Spleen (tissue), 11 donors: ENCODE data around the gene CDRT15. TPM values are rescaled to one million over a fixed set of nuclear protein-coding genes. Genes with fewer than 3 reads are reported as not detected.

Source experiments
- DNase-seq: peaks from one replicate; pipeline ENCODE4 v3.0.0-alpha.2; 2020
- H3K27ac ChIP-seq, 8 donors: fragments of 200-600 bp; sonication (generic) in 7 of 8; 1 replicate in 4 of 8; 2 replicates in 4 of 8; pipeline versions ENCODE4 v1.5.0 to v1.8.0; 2016 to 2021; ENCODE audit warnings: inconsistent platforms in 4 of 8, mild to moderate bottlenecking in 4 of 8, moderate library complexity in 1 of 8
- H3K27me3 ChIP-seq, 7 donors: fragments of 200-600 bp; sonication (generic) in 6 of 7; replicated peaks in 1 of 7; 1 replicate in 4 of 7; 2 replicates in 3 of 7; pipeline versions ENCODE4 v1.5.0 to v1.8.0; 2016 to 2021; ENCODE audit warnings: inconsistent platforms in 3 of 7, mild to moderate bottlenecking in 1 of 7
- H3K36me3 ChIP-seq, 6 donors: fragments of 200-600 bp; sonication (generic) in 5 of 6; 1 replicate in 4 of 6; 2 replicates in 2 of 6; pipeline versions ENCODE4 v1.5.0 to v1.8.0; 2016 to 2021; ENCODE audit warnings: inconsistent platforms in 2 of 6
- H3K4me1 ChIP-seq, 6 donors: fragments of 200-600 bp; sonication (generic) in 5 of 6; 1 replicate in 3 of 6; 2 replicates in 3 of 6; pipeline versions ENCODE4 v1.5.0 to v1.8.0; 2016 to 2021; ENCODE audit warnings: inconsistent platforms in 3 of 6
- H3K4me3 ChIP-seq, 8 donors: fragments of 200-600 bp; sonication (generic) in 7 of 8; 1 replicate in 4 of 8; 2 replicates in 4 of 8; pipeline versions ENCODE4 v1.5.0 to v1.8.0; 2016 to 2021; ENCODE audit warnings: inconsistent platforms in 4 of 8, mild to moderate bottlenecking in 4 of 8, moderate library complexity in 2 of 8
- H3K9me3 ChIP-seq, 8 donors: fragments of 200-600 bp; sonication (generic) in 7 of 8; 1 replicate in 4 of 8; 2 replicates in 4 of 8; pipeline versions ENCODE4 v1.5.0 to v1.8.0; 2016 to 2021; ENCODE audit warnings: inconsistent platforms in 4 of 8
- CTCF ChIP-seq, 11 experiments: fragments of 200-600 bp in 7 of 11; fragments of 450-650 bp in 4 of 11; sonication (generic) in 4 of 11; IDR thresholded peaks in 8 of 11; conservative IDR thresholded peaks in 3 of 11; 1 replicate in 7 of 11; 2 replicates in 4 of 11; pipeline versions ENCODE4 v1.4.0 to v1.8.0; 2016 to 2021; ENCODE audit warnings: antibody characterized with exemption in 11 of 11, inconsistent platforms in 4 of 11, mild to moderate bottlenecking in 1 of 11
- POLR2A ChIP-seq, 3 donors: fragments of 450-650 bp; IDR thresholded peaks; one replicate each; pipeline ENCODE4 v1.5.1; 2017; ENCODE audit warnings: antibody characterized with exemption in 3 of 3, mild to moderate bottlenecking in 1 of 3
- POLR2AphosphoS5 ChIP-seq, 3 donors: sonication (generic); formaldehyde crosslinking; IDR thresholded peaks; one replicate each; pipeline ENCODE4 v1.5.1; 2017; ENCODE audit warnings: antibody characterized with exemption in 3 of 3
- WGBS, 5 donors: extraction: QIAGEN DNeasy Blood & Tissue Kit in 3 of 5; methylation state at CpG; one replicate each; pipeline versions ENCODE4 v1.1.5 to v1.1.7; 2013 to 2018; 5-methylcytosine and 5-hydroxymethylcytosine counted together
- intact Hi-C: fragments of 100-400 bp; cut with DNase I; formaldehyde crosslinking; loops from one replicate; pipeline ENCODE4 v1.15.0; 2023; ENCODE audit warnings: low total_unique reads
- polyA plus RNA-seq, 3 donors: library from polyadenylated mRNA; stranded (reverse); fragments of 200-250 nt; gene quantifications; one replicate each; pipeline ENCODE4 v1.2.1, GENCODE V29; 2013
- total RNA-seq, 7 donors: library from RNA; depleted of rRNA in 3 of 7; stranded (reverse); fragments of >200 nt in 3 of 7; fragmentation: NEBNext Ultra II Directional in 4 of 7; extraction: Animal tissue kit (Norgen Biotek cat#: 25700) in 4 of 7; gene quantifications; one replicate each; pipeline versions ENCODE4 v1.1.0 to v1.2.1, GENCODE V29; 2016 to 2021
- donor health status: healthy with polysubstance abuse.
- donor health status: DM: no; HTN: no; CAD: no; lungs with moderate emphysema.
- donor health status: DM: no; HTN: no; CAD: no.
- donor health status: Bipolar disorder and iron deficiency.
- donor health status: healthy.
- donor health status: DM: no; HTN: no; CAD: no.
- donor health status: DM: yes; HTN: yes; CAD: no.

CDRT15 gene
- total and polyA plus RNA-seq, 10 donors = not detected

DNA sequence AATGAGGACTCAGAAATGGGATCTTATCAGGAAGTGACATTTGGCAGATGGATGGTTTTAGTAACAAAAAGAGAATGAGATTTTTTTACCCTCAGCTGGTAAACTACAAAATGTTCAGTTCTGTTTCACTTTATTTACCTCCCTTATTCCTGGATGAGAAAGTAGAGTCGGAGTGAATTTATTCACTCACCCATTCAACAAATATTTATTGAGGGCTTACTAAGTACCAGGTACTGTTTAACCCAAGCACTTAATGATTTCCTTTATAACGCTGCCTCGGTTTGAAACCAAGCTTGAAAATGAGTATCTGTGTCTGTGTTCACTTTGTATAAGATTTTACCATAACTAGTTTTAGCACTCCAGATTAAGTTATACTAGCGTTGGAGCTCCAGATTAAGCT, 38.1 kb downstream of the CDRT15 start:
- no peak for DNase-seq
- TF ChIP-seq POLR2A (IDR thresholded peaks at IDR 0.05) = no peak
- TF ChIP-seq POLR2AphosphoS5 (IDR thresholded peaks at IDR 0.05) = no peak
- TF ChIP-seq CTCF (IDR thresholded peaks at IDR 0.05 in 8 of 11, conservative IDR thresholded peaks at IDR 0.05 in 3 of 11) = no peak
- Histone ChIP-seq H3K4me1 (peaks cover 9 to 97% (median 47%) of the 10 kb centered on the region in 6 donors), H3K27ac (peak overlapping the region in 4 of 8 donors; percentile 63 to 78 (median 70)), H3K36me3 (peaks cover 0 to 50% (median 0%) of the 10 kb centered on the region in 6 donors), H3K27me3 (no peaks in the 10 kb centered on the region), H3K9me3 (no peaks in the 10 kb centered on the region), H3K4me3 (no peak overlapping the region)
- intact Hi-C loops = no loop called here
- WGBS, 5 donors = 92 to 97% (median 94%) methylated on average over 4 of the region's 4 CpGs

- H3K4me1 ChIP-seq = peaks cover 9 to 93% (median 45%) of the 10 kb centered on the region in 6 donors
These were observed 38.6 kb downstream of the CDRT15 start for GRCh38 chr17:14198013-14198412.

GRCh38 chr17:14197586-14197985, 39.1 kb downstream of the CDRT15 start:
- H3K4me1 ChIP-seq = peaks cover 9 to 91% (median 43%) of the 10 kb centered on the region in 6 donors
- no peak for DNase-seq
- TF ChIP-seq CTCF (IDR thresholded peaks at IDR 0.05 in 8 of 11, conservative IDR thresholded peaks at IDR 0.05 in 3 of 11) = no peak
- no peak for TF ChIP-seq POLR2A (IDR thresholded peaks at IDR 0.05)
- TF ChIP-seq POLR2AphosphoS5 (IDR thresholded peaks at IDR 0.05) = peak in 1 of 3 donors; percentile 22
- peaks cover 0 to 45% (median 0%) of the 10 kb centered on the region in 6 donors for H3K36me3 ChIP-seq
- no peak overlapping the region for H3K4me3 ChIP-seq
- H3K9me3 ChIP-seq = no peaks in the 10 kb centered on the region
- intact Hi-C loops = no loop called here
- no peaks in the 10 kb centered on the region for H3K27me3 ChIP-seq
- peak overlapping the region in 6 of 8 donors; percentile 16 to 78 (median 66) for H3K27ac ChIP-seq
- 32 to 89% (median 60%) methylated on average over 4 of the region's 4 CpGs for WGBS, 5 donors

More at GRCh38 chr17:14198013-14198412, 38.6 kb downstream of the CDRT15 start:
- no peak for DNase-seq
- TF ChIP-seq CTCF (IDR thresholded peaks at IDR 0.05 in 8 of 11, conservative IDR thresholded peaks at IDR 0.05 in 3 of 11) (no peak), POLR2AphosphoS5 (IDR thresholded peaks at IDR 0.05) (no peak), POLR2A (IDR thresholded peaks at IDR 0.05) (no peak)
- Histone ChIP-seq H3K9me3 (no peaks in the 10 kb centered on the region), H3K27ac (peak overlapping the region in 6 of 8 donors; percentile 16 to 78 (median 66)), H3K4me3 (no peak overlapping the region), H3K36me3 (peaks cover 0 to 47% (median 0%) of the 10 kb centered on the region in 6 donors), H3K27me3 (no peaks in the 10 kb centered on the region)
- intact Hi-C loops = no loop called here
- WGBS, 5 donors = 81 to 94% (median 85%) methylated on average over 6 of the region's 6 CpGs

DNA sequence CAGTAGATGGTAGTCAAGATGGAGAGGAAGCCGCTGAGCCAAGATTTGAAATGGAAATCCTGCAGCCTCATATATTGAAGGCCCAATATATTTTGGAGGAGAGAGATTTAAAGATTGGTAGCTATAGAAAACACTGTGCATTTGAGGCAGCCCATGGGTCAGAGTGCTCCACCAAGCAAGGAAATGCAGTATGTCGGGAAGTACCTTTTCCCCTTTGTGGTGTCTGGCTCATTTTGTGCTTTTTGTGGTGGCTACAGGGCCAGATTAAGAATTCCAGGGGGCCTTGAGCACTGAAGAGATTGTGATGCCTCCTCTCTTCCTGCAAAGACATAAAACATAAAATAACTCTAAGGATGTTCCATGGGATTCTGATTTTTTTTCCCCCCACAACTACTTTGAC, 39.6 kb downstream of the CDRT15 start:
- Histone ChIP-seq H3K4me3 (no peak overlapping the region), H3K27me3 (no peaks in the 10 kb centered on the region), H3K36me3 (peaks cover 0 to 44% (median 0%) of the 10 kb centered on the region in 6 donors), H3K4me1 (peaks cover 5 to 91% (median 43%) of the 10 kb centered on the region in 6 donors), H3K9me3 (no peaks in the 10 kb centered on the region), H3K27ac (peak overlapping the region in 4 of 8 donors; percentile 63 to 78 (median 70))
- 77 to 94% (median 86%) methylated on average over 2 of the region's 2 CpGs for WGBS, 5 donors
- no peak for TF ChIP-seq CTCF (IDR thresholded peaks at IDR 0.05 in 8 of 11, conservative IDR thresholded peaks at IDR 0.05 in 3 of 11)
- TF ChIP-seq POLR2A (IDR thresholded peaks at IDR 0.05) = no peak
- no peak for TF ChIP-seq POLR2AphosphoS5 (IDR thresholded peaks at IDR 0.05)
- intact Hi-C loops = no loop called here
- DNase-seq = no peak
